GM19438 (cell line): Measurements from ENCODE around the gene ATCAY.
"Not testable (repeated sequence)": the region's sequence is repeated elsewhere in the genome, so short reads cannot be mapped to it uniquely, and the experiment has no call there.

ENCODE experiments used
- ATAC-seq: cut with Tn5 transposase; IDR thresholded peaks from one replicate; pipeline ENCODE4 v1.9.1; 2021; ENCODE audit warnings: low read depth; ENCODE audit not compliant: unreplicated experiment

The ATCAY gene

DNA sequence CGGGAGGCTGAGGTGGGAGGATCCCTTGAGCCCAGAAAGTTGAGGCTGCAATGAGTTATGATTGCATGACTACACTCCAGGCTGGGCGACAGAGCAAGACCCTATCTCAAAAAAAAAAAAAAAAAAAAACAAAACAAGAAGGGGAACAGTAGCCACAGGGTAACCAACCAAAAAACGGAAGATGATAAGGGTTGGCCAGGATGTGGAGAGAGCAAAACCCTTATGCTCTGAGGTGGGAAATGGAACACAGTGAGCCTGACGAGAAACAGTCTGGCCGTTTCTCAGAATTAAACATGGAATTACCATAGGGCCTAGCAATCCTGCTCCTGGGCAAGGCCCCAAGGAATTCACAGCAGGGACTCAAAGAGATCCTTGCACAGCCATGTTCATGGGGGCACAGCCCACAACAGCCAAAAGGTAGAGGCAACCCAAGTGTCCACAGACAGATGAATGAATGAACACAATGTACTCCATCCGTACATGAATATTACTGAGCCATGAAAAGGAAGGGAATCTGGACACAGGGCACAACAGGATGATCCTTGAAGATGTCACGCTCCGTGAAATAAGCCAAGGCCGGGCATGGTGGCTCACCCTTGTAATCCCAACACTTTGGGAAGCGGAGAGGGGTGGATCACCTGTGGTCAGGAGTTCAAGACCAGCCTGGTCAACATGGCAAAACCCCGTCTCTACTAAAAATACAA, 63.7 kb downstream of the ATCAY start:
- no peak for ATAC-seq

- no peak for ATAC-seq
These were observed 65.4 kb downstream of the ATCAY start for GRCh38 chr19:3945838-3946237.

- ATAC-seq = not testable (repeated sequence)
These were observed 66.9 kb downstream of the ATCAY start for GRCh38 chr19:3947316-3947933.

DNA sequence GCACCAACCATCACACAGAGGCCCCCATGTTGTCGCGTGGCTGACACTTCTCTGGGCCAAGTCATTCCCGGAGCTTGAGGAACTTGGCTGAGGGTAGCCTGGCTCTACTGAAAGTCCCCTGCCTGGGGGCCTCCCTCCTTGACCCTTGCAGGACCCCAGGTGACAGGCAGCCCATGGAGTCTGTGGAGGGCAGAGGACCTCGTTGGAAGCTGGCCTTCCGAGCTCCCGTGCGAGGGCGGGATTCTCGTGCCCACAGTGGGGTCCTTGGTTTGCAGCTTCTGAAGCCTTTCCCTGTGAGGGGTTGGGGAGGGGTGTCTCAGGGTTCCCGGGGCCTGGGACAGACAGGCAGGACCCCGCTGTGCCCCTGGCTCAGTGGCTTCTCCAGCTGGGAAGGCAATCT, 68.8 kb downstream of the ATCAY start:
- no peak for ATAC-seq

DNA sequence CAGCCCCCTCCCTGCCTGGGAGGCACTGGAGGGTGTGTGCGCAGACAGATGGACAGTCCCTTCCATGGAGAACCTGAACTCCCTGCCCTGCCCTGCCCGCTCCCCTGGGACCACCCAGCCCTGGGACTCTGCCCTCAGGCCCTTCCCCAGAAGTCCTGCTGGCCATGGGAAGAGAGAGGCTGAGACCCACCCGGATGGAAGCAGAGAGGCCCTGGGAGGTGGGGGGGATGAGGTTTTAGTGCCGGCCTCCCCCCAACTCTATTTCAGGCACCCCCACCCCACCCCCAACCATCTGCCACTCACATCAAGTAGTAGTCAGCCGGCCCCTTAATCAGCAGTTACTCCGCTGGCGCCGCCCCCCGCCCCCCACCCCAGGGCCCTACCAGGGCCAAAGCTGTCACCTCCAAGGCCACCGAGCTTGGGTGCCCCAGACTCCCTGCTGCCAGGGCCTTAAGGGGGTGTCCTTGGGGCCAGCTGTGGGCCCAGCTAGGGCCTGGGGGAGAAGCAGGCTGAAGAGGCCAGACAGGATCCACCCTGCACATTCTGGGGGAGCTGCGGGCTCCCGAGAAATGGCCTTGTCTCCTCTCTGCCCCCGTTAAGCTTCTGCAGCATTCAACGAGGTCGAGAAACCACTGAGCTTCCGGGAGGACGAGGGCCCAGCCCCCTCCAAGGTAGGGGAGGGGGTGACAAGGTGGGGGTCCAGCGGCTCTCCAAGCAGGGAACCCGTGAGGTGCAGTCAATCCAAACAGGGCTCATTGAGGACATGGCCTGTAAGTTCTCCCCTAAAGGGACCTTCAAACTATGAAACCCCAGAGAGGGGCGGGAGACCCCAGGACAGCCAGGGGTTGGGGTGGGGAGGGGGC, 69.7 kb downstream of the ATCAY start:
- no peak for ATAC-seq

- ATAC-seq = no peak
These were observed 70.7 kb downstream of the ATCAY start for GRCh38 chr19:3950871-3951861.

DNA sequence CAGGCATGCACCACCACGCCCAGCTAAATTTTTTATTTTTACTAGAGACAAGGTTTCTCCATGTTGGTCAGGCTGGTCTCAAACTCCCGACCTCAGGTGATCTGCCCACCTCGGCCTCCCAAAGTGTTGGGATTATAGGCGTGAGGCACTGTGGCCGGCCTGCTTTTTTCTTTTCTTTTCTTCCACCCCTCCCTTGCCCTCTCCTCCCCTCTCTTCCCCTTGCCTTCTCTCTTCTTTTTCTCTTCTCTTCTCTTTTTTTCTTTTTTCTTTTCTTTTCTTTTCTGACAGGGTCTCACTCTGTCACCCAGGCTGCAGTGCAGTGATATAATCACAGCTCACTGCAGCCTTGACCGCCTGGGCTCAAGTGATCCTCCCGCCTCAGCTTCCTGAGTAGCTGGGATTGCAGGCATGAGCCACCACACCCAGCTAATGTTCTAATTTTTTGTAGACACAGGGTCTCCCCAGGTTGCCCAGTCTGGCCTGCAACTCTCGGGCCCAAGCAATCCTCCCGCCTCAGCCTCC, 72.3 kb downstream of the ATCAY start:
- ATAC-seq = not testable (repeated sequence)

- ATAC-seq = no peak
These were observed 73.6 kb downstream of the ATCAY start for GRCh38 chr19:3954107-3954506.

- not testable (repeated sequence) for ATAC-seq
These were observed 74.8 kb downstream of the ATCAY start for GRCh38 chr19:3955276-3955675.

GRCh38 chr19:3955688-3956087, 75.2 kb downstream of the ATCAY start:
- no peak for ATAC-seq

- no peak for ATAC-seq
These were observed 78.6 kb downstream of the ATCAY start for GRCh38 chr19:3958836-3959765.

GRCh38 chr19:3959766-3960131, 79.3 kb downstream of the ATCAY start:
- ATAC-seq = no peak

- ATAC-seq = no peak
These were observed 80.5 kb downstream of the ATCAY start for GRCh38 chr19:3961007-3961406.

DNA sequence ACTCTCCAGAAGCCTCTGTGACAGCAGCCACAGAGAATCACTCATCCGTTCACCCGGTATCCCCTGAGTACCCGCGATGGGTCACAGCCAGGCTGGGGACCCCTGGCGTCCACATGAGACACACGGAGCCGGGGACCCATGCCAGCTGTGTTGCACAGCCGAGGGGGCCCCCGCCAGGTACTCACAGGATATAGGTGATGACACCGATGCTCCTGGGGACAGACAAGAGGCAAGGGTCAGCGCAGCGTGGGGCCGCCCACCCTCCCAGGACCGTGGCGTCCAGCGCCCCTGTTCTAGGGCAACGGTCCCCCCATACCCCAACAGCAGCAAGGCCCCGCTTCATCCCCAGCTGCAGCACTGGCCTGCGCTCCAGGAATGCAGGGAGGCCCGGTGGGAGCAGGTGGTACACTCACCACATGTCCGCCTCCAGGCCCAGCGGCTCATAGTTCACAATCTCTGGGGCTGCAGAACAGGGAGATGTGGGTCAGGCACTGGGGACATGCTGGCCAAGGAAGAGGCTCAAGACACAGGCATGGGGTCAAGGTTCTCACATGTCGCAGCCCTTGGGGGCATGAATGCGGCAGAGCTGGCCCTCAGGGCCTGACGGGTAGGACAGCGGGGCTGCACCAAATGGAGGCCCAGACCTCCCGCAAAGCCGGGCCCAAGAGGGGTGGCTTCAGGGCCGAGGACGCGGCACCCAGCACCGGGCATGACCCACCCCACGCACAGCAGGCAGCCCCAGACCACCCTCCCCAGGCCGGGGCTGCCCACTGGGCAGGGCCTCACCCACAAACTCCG, 83.2 kb downstream of the ATCAY start:
- no peak for ATAC-seq

GRCh38 chr19:3964256-3965194, 84.0 kb downstream of the ATCAY start:
- no peak for ATAC-seq

GRCh38 chr19:3966051-3967017, 85.8 kb downstream of the ATCAY start:
- ATAC-seq = no peak
